IMR-90 (cell line): ENCODE results near the gene TRHDE. TPM values are rescaled to one million over a fixed set of nuclear protein-coding genes. Genes with fewer than 3 reads are reported as not detected.

Source experiments
- ATAC-seq: fragments of 200-7000 bp; cut with Tn5 transposase; 2 replicates; pipeline ENCODE4 v1.9.1; 2020; ENCODE audit warnings: low read depth, mild to moderate bottlenecking, moderate library complexity
- BruUV-seq: library from RNA; stranded (reverse); fragments of 400-500 nt; replicated peaks from 2 replicates; lab custom pipeline; 2021; lab: Mats Ljungman, UMichigan
- CTCF ChIA-PET: fragments of 300-600 bp; formaldehyde crosslinking; extraction: SDS; loops from one replicate; lab custom pipeline; 2021; ENCODE audit warnings: antibody characterized with exemption; lab: Yijun Ruan, JAX
- POLR2A ChIA-PET: fragments of 300-600 bp; sonication (Branson Sonifier 250); formaldehyde crosslinking; loops from one replicate; lab custom pipeline; 2022; ENCODE audit warnings: antibody characterized with exemption; ENCODE audit not compliant: unreplicated experiment; lab: Charles Lee
- DNase-seq: peaks from one replicate; pipeline ENCODE4 v3.0.0; 2013
- H2AFZ ChIP-seq: replicated peaks from 2 replicates; pipeline ENCODE3; 2013; ENCODE audit warnings: low read length, mild to moderate bottlenecking; ENCODE audit not compliant: poor library complexity
- H2AK5ac ChIP-seq: 2 replicates; pipeline ENCODE4 v1.6.1; 2013; ENCODE audit warnings: low read depth, low read length, inconsistent platforms
- H2AK9ac ChIP-seq: replicated peaks from 2 replicates; pipeline ENCODE3; 2013; ENCODE audit warnings: mild to moderate bottlenecking, low read depth, low read length, moderate library complexity; ENCODE audit not compliant: poor library complexity
- H2BK120ac ChIP-seq: 2 replicates; pipeline ENCODE4 v1.6.1; 2013; ENCODE audit warnings: low read depth, low read length, inconsistent platforms
- H2BK15ac ChIP-seq: 3 replicates; pipeline ENCODE4 v1.6.1; 2013; ENCODE audit warnings: low read depth, low read length, inconsistent platforms
- H2BK20ac ChIP-seq: 2 replicates; pipeline ENCODE4 v1.6.1; 2013; ENCODE audit warnings: low read depth, mild to moderate bottlenecking, inconsistent platforms, low read length, moderate library complexity
- H2BK5ac ChIP-seq: 2 replicates; pipeline ENCODE4 v1.6.1; 2013; ENCODE audit warnings: mild to moderate bottlenecking, low read depth, low read length, inconsistent platforms; ENCODE audit not compliant: poor library complexity, severe bottlenecking
- H3K14ac ChIP-seq: replicated peaks from 2 replicates; pipeline ENCODE4 v1.6.1; 2013; ENCODE audit warnings: low read depth, low read length, inconsistent platforms
- H3K18ac ChIP-seq: 2 replicates; pipeline ENCODE4 v1.6.1; 2013; ENCODE audit warnings: low read depth, low read length, control low read depth
- H3K23ac ChIP-seq: 2 replicates; pipeline ENCODE4 v1.6.1; 2013; ENCODE audit warnings: low read depth, low read length, inconsistent platforms
- H3K27ac ChIP-seq: 2 replicates; pipeline ENCODE4 v1.5.1; 2013; ENCODE audit warnings: mild to moderate bottlenecking, control low read depth, low read length; ENCODE audit not compliant: insufficient read depth
- H3K27me3 ChIP-seq: 2 replicates; pipeline ENCODE4 v1.6.1; 2013; ENCODE audit warnings: low read length; ENCODE audit not compliant: control insufficient read depth, insufficient read depth
- H3K36me3 ChIP-seq: 2 replicates; pipeline ENCODE4 v1.6.1; 2013; ENCODE audit warnings: low read length, mixed read lengths; ENCODE audit not compliant: control insufficient read depth, insufficient read depth
- H3K4ac ChIP-seq: 2 replicates; pipeline ENCODE4 v1.6.1; 2013; ENCODE audit warnings: low read depth, low read length, inconsistent platforms
- H3K4me1 ChIP-seq: 2 replicates; pipeline ENCODE4 v1.6.1; 2013; ENCODE audit warnings: low read length, mixed read lengths; ENCODE audit not compliant: control insufficient read depth, insufficient read depth
- H3K4me2 ChIP-seq: 2 replicates; pipeline ENCODE4 v1.6.1; 2013; ENCODE audit warnings: low read depth, mild to moderate bottlenecking, control low read depth, low read length, moderate library complexity
- H3K4me3 ChIP-seq: 2 replicates; pipeline ENCODE4 v1.5.1; 2013; ENCODE audit warnings: low read depth, mild to moderate bottlenecking, control low read depth, low read length, moderate library complexity; ENCODE audit not compliant: insufficient read depth
- H3K56ac ChIP-seq: 2 replicates; pipeline ENCODE4 v1.6.1; 2013; ENCODE audit warnings: low read length, inconsistent platforms; ENCODE audit not compliant: insufficient read depth; ENCODE audit errors: extremely low read depth
- H3K79me1 ChIP-seq, 2 experiments: 2 replicates each; pipeline ENCODE4 v1.6.1; 2013; ENCODE audit warnings: low read length in 2 of 2, inconsistent platforms in 1 of 2, low read depth in 1 of 2
- H3K9ac ChIP-seq: 2 replicates; pipeline ENCODE4 v1.6.1; 2013; ENCODE audit warnings: low read depth, low read length, control low read depth
- H3K9me1 ChIP-seq: 2 replicates; pipeline ENCODE4 v1.6.1; 2013; ENCODE audit warnings: low read length, inconsistent platforms; ENCODE audit not compliant: insufficient read depth
- H3K9me3 ChIP-seq: 2 replicates; pipeline ENCODE4 v1.6.1; 2013; ENCODE audit warnings: low read length; ENCODE audit not compliant: control insufficient read depth, insufficient read depth
- H4K20me1 ChIP-seq: 2 replicates; pipeline ENCODE4 v1.6.1; 2013; ENCODE audit warnings: low read length, inconsistent platforms; ENCODE audit not compliant: insufficient read depth
- H4K5ac ChIP-seq: 2 replicates; pipeline ENCODE4 v1.6.1; 2013; ENCODE audit warnings: mild to moderate bottlenecking, low read depth, low read length, control low read depth
- H4K8ac ChIP-seq, 2 experiments: 2 replicates each; pipeline ENCODE4 v1.6.1; 2013; ENCODE audit warnings: low read depth in 2 of 2, low read length in 2 of 2, control low read depth in 1 of 2, inconsistent platforms in 1 of 2
- H4K91ac ChIP-seq: 2 replicates; pipeline ENCODE4 v1.6.1; 2013; ENCODE audit warnings: low read depth, low read length, inconsistent platforms; ENCODE audit not compliant: insufficient read depth
- CEBPB ChIP-seq: IDR thresholded peaks from 2 replicates; pipeline ENCODE4 v1.6.1; 2012; ENCODE audit warnings: low read depth, low read length, improper control_type of control experiment
- FOS ChIP-seq: fragments of 150-350 bp; IDR thresholded peaks from 2 replicates; pipeline ENCODE4 v1.6.1; 2016; ENCODE audit warnings: low read depth, low read length
- MAFK ChIP-seq: IDR thresholded peaks from 2 replicates; pipeline ENCODE4 v1.6.1; 2012; ENCODE audit warnings: low read depth, low read length, improper control_type of control experiment
- MXI1 ChIP-seq: IDR thresholded peaks from 2 replicates; pipeline ENCODE4 v1.6.1; 2012; ENCODE audit warnings: low read depth, mild to moderate bottlenecking, low read length, moderate library complexity, borderline replicate concordance
- NFE2L2 ChIP-seq: fragments of 150-350 bp; IDR thresholded peaks from 2 replicates; pipeline ENCODE4 v1.6.1; 2016; ENCODE audit warnings: low read depth, mild to moderate bottlenecking, low read length
- POLR2A ChIP-seq: IDR thresholded peaks from 2 replicates; pipeline ENCODE4 v1.6.1; 2012; ENCODE audit warnings: mild to moderate bottlenecking, low read depth, low read length
- RAD21 ChIP-seq: IDR thresholded peaks from 2 replicates; pipeline ENCODE4 v1.6.1; 2012; ENCODE audit warnings: low read length, improper control_type of control experiment
- RCOR1 ChIP-seq: IDR thresholded peaks from 2 replicates; pipeline ENCODE4 v1.6.1; 2012; ENCODE audit warnings: mild to moderate bottlenecking, low read length, improper control_type of control experiment; ENCODE audit not compliant: insufficient replicate concordance
- RFX5 ChIP-seq: IDR thresholded peaks from 2 replicates; pipeline ENCODE4 v1.8.0; 2012; ENCODE audit warnings: low read depth, mild to moderate bottlenecking, low read length, moderate library complexity
- WGBS, 2 experiments: methylation state at CpG; one replicate each; pipeline versions ENCODE4 v1.1.5 to v1.1.7; 2013; ENCODE audit warnings: missing lambda C conversion rate in 2 of 2; ENCODE audit not compliant: insufficient read length in 1 of 2; ENCODE audit errors: extremely low coverage in 2 of 2; 5-methylcytosine and 5-hydroxymethylcytosine counted together
- dilution Hi-C: fragments of 300-500 bp; cut with HindIII; formaldehyde crosslinking; loops from one replicate; pipeline ENCODE4 v1.14.3; 2018; ENCODE audit warnings: low sequenced_read_pairs; ENCODE audit not compliant: unreplicated experiment
- in situ Hi-C: fragments of 300-500 bp; cut with MboI; formaldehyde crosslinking; loops from 3 replicates; pipeline ENCODE4 v1.14.3; 2019; ENCODE audit warnings: low sequenced_read_pairs, inconsistent platforms, mixed read lengths
- intact Hi-C: fragments of 100-400 bp; cut with micrococcal nuclease; formaldehyde crosslinking; loops from 2 replicates; pipeline ENCODE4 v1.10.0; 2022
- polyA plus RNA-seq, 3 experiments: library from polyadenylated mRNA; depleted of rRNA; stranded (reverse); fragments of >200 nt; gene quantifications; 2 replicates each; pipeline ENCODE4 v1.2.3, GENCODE V29; 2012; ENCODE audit warnings: low replicate concordance in 1 of 3
- total RNA-seq: library from RNA; depleted of rRNA; stranded (reverse); fragments of >200 nt; gene quantifications from 2 replicates; pipeline ENCODE4 v1.2.3, GENCODE V29; 2012
- TF ChIP-seq, protein P1 (sequence below): fragments of 150-350 bp; IDR thresholded peaks from 2 replicates; pipeline ENCODE4 v1.6.1; 2017; ENCODE audit warnings: mild to moderate bottlenecking, antibody characterized with exemption, low read length, low read depth
- TF ChIP-seq, protein P2 (sequence below): fragments of 150-350 bp; IDR thresholded peaks from 2 replicates; pipeline ENCODE4 v1.6.1; 2016; ENCODE audit warnings: low read depth, mild to moderate bottlenecking, low read length, moderate library complexity, borderline replicate concordance

The TRHDE gene
- total and polyA plus RNA-seq, 2 of the 4 experiments (the other 2 are of a cell fraction): 33.7 to 65.1 TPM

DNA sequence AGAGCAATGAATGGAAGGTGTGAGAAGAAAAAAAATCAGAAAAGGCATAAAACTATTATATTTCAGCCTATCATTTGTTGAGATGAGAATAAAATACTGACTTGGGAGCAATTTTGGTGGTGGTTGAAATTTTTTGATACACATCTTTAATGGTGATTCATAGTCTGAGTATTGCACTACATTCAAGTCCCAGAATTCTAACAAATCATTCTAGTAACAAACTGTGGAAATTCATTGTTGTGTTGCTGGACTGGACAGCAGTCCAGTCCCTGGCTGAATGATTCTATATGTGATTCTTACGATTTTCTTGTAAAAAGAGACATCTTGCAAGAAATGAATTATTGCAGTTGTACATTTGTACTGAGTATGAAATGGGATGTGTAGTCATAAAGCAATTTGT lies 268.6 kb downstream of the TRHDE start:
- Histone ChIP-seq H3K9me1 (no peaks in the 10 kb centered on the region; the same call in 1 of the 2 replicates), H3K27me3 (no peaks in the 10 kb centered on the region), H4K20me1 (no peaks in the 10 kb centered on the region), H3K9me3 (no peaks in the 10 kb centered on the region), H3K56ac (no peak overlapping the region), H3K4me1 (peaks cover 3% of the 10 kb centered on the region; the same call in 1 of the 2 replicates), H3K9ac (no peak overlapping the region), H3K4ac (no peak overlapping the region), H3K36me3 (no peaks in the 10 kb centered on the region), H2BK20ac (no peak overlapping the region), H3K23ac (no peak overlapping the region), H3K27ac (no peak overlapping the region), H2AFZ (no peak overlapping the region), H3K4me3 (no peak overlapping the region), H2BK120ac (no peak overlapping the region), H3K4me2 (no peak overlapping the region), H2BK5ac (no peak overlapping the region), H4K5ac (no peak overlapping the region), H2AK9ac (no peak overlapping the region), H3K79me1 (peaks cover 5 to 10% of the 10 kb centered on the region in 2 experiments; a peak in 2 of 4 replicates), H2BK15ac (no peak overlapping the region), H4K8ac (no peak overlapping the region), H4K91ac (no peak overlapping the region), H2AK5ac (no peak overlapping the region), H3K14ac (no peak overlapping the region), H3K18ac (no peak overlapping the region)
- no CpG with 5 or more reads among the region's 1 CpG for WGBS, 2 experiments
- peak; percentile 45 for DNase-seq
- ATAC-seq: no peak; the same call in 1 of the 2 replicates
- dilution Hi-C loops: no loop called here
- no TSS peak for BruUV-seq
- ChIA-PET POLR2A (no interaction called here), CTCF (no interaction called here)
- in situ Hi-C loops: no loop called here
- intact Hi-C loops: no loop called here
- no peak for TF ChIP-seq RAD21
- no peak for TF ChIP-seq CEBPB
- no peak for TF ChIP-seq FOS
- TF ChIP-seq POLR2A: no peak
- TF ChIP-seq, protein P1, sequence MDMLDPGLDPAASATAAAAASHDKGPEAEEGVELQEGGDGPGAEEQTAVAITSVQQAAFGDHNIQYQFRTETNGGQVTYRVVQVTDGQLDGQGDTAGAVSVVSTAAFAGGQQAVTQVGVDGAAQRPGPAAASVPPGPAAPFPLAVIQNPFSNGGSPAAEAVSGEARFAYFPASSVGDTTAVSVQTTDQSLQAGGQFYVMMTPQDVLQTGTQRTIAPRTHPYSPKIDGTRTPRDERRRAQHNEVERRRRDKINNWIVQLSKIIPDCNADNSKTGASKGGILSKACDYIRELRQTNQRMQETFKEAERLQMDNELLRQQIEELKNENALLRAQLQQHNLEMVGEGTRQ: no peak
- TF ChIP-seq RFX5: no peak
- TF ChIP-seq MXI1: no peak
- no peak for TF ChIP-seq MAFK
- no peak for TF ChIP-seq RCOR1
- TF ChIP-seq, protein P2, sequence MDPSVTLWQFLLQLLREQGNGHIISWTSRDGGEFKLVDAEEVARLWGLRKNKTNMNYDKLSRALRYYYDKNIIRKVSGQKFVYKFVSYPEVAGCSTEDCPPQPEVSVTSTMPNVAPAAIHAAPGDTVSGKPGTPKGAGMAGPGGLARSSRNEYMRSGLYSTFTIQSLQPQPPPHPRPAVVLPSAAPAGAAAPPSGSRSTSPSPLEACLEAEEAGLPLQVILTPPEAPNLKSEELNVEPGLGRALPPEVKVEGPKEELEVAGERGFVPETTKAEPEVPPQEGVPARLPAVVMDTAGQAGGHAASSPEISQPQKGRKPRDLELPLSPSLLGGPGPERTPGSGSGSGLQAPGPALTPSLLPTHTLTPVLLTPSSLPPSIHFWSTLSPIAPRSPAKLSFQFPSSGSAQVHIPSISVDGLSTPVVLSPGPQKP: no peak
- TF ChIP-seq NFE2L2: no peak
